H1 (cell line): ENCODE data around the gene SH3RF3.

ENCODE experiments used
- JUND ChIP-seq: IDR thresholded peaks from 2 replicates; pipeline ENCODE4 v1.6.1; 2011; ENCODE audit warnings: mild to moderate bottlenecking, improper control_type of control experiment, low read length
- TF ChIP-seq, protein P1 (sequence below): IDR thresholded peaks from 2 replicates; pipeline ENCODE4 v1.6.1; 2011; ENCODE audit warnings: low read depth, mild to moderate bottlenecking, low read length; ENCODE audit not compliant: insufficient read depth

DNA sequence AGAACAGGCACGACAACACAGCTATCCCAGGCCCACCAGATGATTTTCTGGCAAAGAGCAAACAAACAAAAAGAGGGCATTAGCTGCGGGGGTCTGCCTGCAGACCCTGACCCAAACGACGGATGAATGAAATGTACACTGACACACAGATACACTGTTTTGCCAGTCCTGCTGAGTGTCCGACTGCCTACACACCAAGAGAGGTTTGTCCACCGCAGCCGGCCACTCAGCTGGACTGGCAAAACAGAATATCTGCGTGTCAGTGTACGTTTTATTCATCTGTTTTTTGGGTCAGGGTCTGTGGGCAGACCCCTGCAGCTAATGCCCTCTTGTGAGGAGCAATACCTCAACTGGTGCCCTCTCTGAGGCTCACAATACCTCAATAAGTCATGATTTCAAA is 10.7 kb upstream of the SH3RF3 start:
- TF ChIP-seq, protein P1, sequence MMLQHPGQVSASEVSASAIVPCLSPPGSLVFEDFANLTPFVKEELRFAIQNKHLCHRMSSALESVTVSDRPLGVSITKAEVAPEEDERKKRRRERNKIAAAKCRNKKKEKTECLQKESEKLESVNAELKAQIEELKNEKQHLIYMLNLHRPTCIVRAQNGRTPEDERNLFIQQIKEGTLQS = no peak
- TF ChIP-seq JUND = no peak
